OCI-LY1 (cell line): Measurements from ENCODE around the gene CDKL4.
"Not testable (repeated sequence)": the region's sequence is repeated elsewhere in the genome, so short reads cannot be mapped to it uniquely, and the experiment has no call there.

ENCODE experiments used
- H2AFZ ChIP-seq: fragments of 200-600 bp; sonication (generic), shearing (Covaris generic); 2 replicates; pipeline ENCODE4 v1.6.0; 2014; ENCODE audit warnings: antibody characterized with exemption, mild to moderate bottlenecking, low read length
- H3F3A ChIP-seq: fragments of 200-600 bp; sonication (generic), shearing (Covaris generic); 2 replicates; pipeline ENCODE4 v1.6.0; 2014; ENCODE audit warnings: mild to moderate bottlenecking, antibody characterized with exemption, low read length, moderate library complexity; ENCODE audit not compliant: insufficient read depth
- H3K27ac ChIP-seq: fragments of 200-600 bp; sonication (generic); 2 replicates; pipeline ENCODE4 v1.5.1; 2014; ENCODE audit warnings: low read length, mixed run types, mild to moderate bottlenecking, low read depth; ENCODE audit not compliant: poor library complexity, severe bottlenecking
- H3K27me3 ChIP-seq: fragments of 200-600 bp; sonication (generic); 2 replicates; pipeline ENCODE4 v1.6.0; 2014; ENCODE audit warnings: antibody characterized with exemption, mild to moderate bottlenecking, low read length, moderate library complexity; ENCODE audit not compliant: insufficient read depth
- H3K36me3 ChIP-seq: fragments of 200-600 bp; sonication (generic); 2 replicates; pipeline ENCODE4 v1.6.1; 2014; ENCODE audit warnings: mild to moderate bottlenecking, antibody characterized with exemption, low read length, moderate library complexity, mixed read lengths; ENCODE audit not compliant: insufficient read depth
- H3K4me1 ChIP-seq: fragments of 200-600 bp; sonication (generic); 2 replicates; pipeline ENCODE4 v1.5.1; 2014; ENCODE audit warnings: mild to moderate bottlenecking, low read length, moderate library complexity; ENCODE audit not compliant: insufficient read depth, severe bottlenecking
- H3K4me2 ChIP-seq: fragments of 200-600 bp; sonication (generic), shearing (Covaris generic); 2 replicates; pipeline ENCODE4 v1.6.1; 2014; ENCODE audit warnings: low read length
- H3K4me3 ChIP-seq: fragments of 200-600 bp; sonication (generic); 2 replicates; pipeline ENCODE4 v1.5.1; 2014; ENCODE audit warnings: low read length, low read depth, mild to moderate bottlenecking, mixed read lengths; ENCODE audit not compliant: poor library complexity, severe bottlenecking
- H3K79me2 ChIP-seq: fragments of 200-600 bp; shearing (Covaris generic); 2 replicates; pipeline ENCODE4 v1.6.1; 2016; ENCODE audit warnings: mixed run types, low read length, mixed read lengths; ENCODE audit not compliant: insufficient read depth
- H3K9ac ChIP-seq: fragments of 200-600 bp; sonication (generic), shearing (Covaris generic); 2 replicates; pipeline ENCODE4 v1.6.1; 2014; ENCODE audit warnings: mild to moderate bottlenecking, low read length, mixed read lengths
- H3K9me2 ChIP-seq: fragments of 200-600 bp; sonication (generic), shearing (Covaris generic); 2 replicates; pipeline ENCODE4 v1.6.1; 2014; ENCODE audit warnings: low read depth, mild to moderate bottlenecking, low read length, mixed read lengths
- H3K9me3 ChIP-seq: fragments of 200-600 bp; shearing (Covaris generic); 2 replicates; pipeline ENCODE4 v1.6.1; 2014; ENCODE audit warnings: low read length, mixed read lengths
- H4K20me1 ChIP-seq: fragments of 200-600 bp; sonication (generic), shearing (Covaris generic); 2 replicates; pipeline ENCODE4 v1.6.0; 2016; ENCODE audit warnings: mild to moderate bottlenecking, low read length; ENCODE audit not compliant: insufficient read depth
- EZH2 ChIP-seq: fragments of 200-600 bp; sonication (generic), shearing (Covaris generic); IDR thresholded peaks from 2 replicates; pipeline ENCODE4 v1.8.0; 2017; ENCODE audit warnings: borderline replicate concordance, mixed run types, mild to moderate bottlenecking, antibody characterized with exemption, low read length, moderate library complexity, mixed read lengths
- TF ChIP-seq, protein P1 (sequence below): fragments of 200-600 bp; sonication (generic), shearing (Covaris generic); IDR thresholded peaks from 2 replicates; pipeline ENCODE4 v1.5.1; 2017; ENCODE audit warnings: mild to moderate bottlenecking, antibody characterized with exemption, low read length, moderate library complexity, mixed read lengths

The CDKL4 gene

DNA sequence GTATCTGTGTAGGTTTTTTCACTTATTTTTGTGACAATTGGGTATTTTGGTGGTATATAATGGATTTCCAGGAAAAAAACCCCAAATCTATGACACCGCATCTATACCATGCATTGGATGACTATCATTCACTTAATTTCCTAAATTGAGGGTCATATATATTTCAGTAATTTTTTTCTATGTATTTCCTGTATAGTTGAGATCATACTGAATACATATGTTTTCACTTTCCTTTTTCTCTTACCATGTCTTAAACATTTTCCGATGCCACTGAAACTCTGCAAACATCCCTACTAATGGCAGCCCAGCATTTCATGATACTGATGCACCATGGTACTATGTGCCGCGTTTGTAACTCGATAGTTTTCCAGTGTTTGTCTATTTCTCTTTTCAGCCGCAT, 40.4 kb downstream of the CDKL4 start:
- no peaks in the 10 kb centered on the region for H3K9me2 ChIP-seq
- H3K4me2 ChIP-seq, result no peak overlapping the region
- H3K27ac ChIP-seq, result no peak overlapping the region
- no peaks in the 10 kb centered on the region for H4K20me1 ChIP-seq
- H3K4me3 ChIP-seq, result no peak overlapping the region
- no peaks in the 10 kb centered on the region for H3F3A ChIP-seq
- H2AFZ ChIP-seq, result no peak overlapping the region
- H3K9ac ChIP-seq, result no peak overlapping the region
- no peak for TF ChIP-seq EZH2
- TF ChIP-seq, protein P1, sequence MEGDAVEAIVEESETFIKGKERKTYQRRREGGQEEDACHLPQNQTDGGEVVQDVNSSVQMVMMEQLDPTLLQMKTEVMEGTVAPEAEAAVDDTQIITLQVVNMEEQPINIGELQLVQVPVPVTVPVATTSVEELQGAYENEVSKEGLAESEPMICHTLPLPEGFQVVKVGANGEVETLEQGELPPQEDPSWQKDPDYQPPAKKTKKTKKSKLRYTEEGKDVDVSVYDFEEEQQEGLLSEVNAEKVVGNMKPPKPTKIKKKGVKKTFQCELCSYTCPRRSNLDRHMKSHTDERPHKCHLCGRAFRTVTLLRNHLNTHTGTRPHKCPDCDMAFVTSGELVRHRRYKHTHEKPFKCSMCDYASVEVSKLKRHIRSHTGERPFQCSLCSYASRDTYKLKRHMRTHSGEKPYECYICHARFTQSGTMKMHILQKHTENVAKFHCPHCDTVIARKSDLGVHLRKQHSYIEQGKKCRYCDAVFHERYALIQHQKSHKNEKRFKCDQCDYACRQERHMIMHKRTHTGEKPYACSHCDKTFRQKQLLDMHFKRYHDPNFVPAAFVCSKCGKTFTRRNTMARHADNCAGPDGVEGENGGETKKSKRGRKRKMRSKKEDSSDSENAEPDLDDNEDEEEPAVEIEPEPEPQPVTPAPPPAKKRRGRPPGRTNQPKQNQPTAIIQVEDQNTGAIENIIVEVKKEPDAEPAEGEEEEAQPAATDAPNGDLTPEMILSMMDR, result no peak
- no peaks in the 10 kb centered on the region for H3K4me1 ChIP-seq
- no peaks in the 10 kb centered on the region for H3K9me3 ChIP-seq
- no peaks in the 10 kb centered on the region for H3K36me3 ChIP-seq
- H3K27me3 ChIP-seq, result no peaks in the 10 kb centered on the region
- no peaks in the 10 kb centered on the region for H3K79me2 ChIP-seq

DNA sequence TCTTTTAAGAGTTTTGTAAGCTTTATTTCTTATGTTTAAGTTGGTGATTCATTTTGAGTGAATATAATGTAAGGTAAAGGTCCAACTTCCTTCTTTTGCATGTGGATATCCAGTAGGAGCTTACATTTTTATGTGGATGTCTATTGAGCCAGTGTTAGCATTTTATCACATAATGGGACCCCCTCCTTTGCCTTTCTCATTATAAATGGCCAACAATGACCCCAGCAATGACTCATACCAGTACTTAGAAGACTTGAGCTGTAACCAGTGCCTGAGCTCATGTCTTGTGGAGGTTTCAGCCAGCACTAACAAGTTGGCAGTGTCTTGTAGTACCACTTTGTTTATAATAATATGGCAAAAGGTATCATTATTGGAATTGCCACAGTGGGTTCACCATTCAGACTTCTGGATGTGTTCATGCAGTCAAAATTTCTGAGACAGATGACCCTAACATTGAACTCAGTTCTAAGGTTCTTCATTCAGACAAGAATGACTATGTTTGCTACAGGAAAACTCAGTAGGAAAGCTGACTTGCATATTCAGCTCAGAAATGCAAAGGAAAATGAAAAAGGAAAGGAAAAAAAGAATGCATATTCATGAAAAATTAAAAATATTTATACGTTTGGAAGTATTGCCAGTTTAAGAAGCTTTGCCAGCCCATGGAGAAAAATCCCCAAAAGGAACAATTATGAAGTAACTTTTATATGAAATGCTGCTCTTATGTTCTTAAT, 41.0 kb downstream of the CDKL4 start:
- Histone ChIP-seq H3K27me3 (no peaks in the 10 kb centered on the region), H3K9me2 (no peaks in the 10 kb centered on the region), H3K79me2 (no peaks in the 10 kb centered on the region), H3K4me3 (no peak overlapping the region), H3K4me1 (no peaks in the 10 kb centered on the region), H3K9me3 (no peaks in the 10 kb centered on the region), H3K9ac (no peak overlapping the region), H3K27ac (no peak overlapping the region), H3K4me2 (no peak overlapping the region), H3K36me3 (no peaks in the 10 kb centered on the region), H3F3A (no peaks in the 10 kb centered on the region), H4K20me1 (no peaks in the 10 kb centered on the region), H2AFZ (no peak overlapping the region)
- no peak for TF ChIP-seq EZH2
- TF ChIP-seq, protein P1, result no peak

DNA sequence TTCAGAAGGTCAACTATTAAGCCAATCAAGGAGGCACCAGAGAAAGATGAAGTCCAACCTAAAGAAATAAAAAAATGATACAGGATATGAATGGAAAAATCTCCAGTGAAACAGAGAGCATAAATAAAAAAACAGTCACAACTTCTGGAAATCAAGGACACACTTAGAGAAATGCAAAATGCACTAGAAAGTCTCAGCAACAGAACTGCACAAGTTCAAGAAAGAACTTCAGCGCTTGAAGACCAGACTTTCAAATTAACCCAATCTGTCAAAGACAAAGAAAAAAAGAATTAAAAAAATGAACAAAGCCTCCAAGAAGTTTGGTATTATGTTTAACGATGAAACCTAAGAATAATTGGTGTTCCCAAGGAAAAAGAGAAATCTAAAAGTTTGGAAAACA, 46.8 kb downstream of the CDKL4 start:
- H2AFZ ChIP-seq, H3K4me2 ChIP-seq, H3K27ac ChIP-seq, H3K4me3 ChIP-seq, H3K9ac ChIP-seq, H3K79me2 ChIP-seq, H4K20me1 ChIP-seq, H3K9me3 ChIP-seq, H3F3A ChIP-seq, H3K36me3 ChIP-seq, H3K27me3 ChIP-seq, H3K4me1 ChIP-seq, H3K9me2 ChIP-seq: not testable (repeated sequence)

DNA sequence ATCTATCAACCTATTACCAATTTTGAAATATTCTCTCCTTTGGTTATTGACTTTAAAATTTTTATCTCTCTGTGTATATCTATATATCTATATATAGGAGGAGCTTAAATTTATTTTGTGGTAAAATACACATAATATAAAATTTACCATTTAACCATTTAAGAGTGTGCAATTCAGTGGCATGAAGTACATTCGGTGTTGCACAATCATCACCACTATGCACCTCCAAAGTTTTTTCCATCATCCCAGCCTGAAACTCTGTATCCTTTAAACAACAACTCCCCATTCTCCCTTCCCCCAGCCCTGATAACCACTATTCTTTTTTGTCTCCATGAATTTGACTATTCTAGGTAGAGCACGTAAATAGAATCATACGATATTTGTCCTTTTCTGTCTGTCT, 49.1 kb downstream of the CDKL4 start:
- H3K27ac ChIP-seq, result no peak overlapping the region
- peaks cover 6% of the 10 kb centered on the region; the same call in 1 of the 2 replicates for H3K36me3 ChIP-seq
- H3F3A ChIP-seq, result no peaks in the 10 kb centered on the region
- no peaks in the 10 kb centered on the region for H3K9me2 ChIP-seq
- no peaks in the 10 kb centered on the region for H3K27me3 ChIP-seq
- H3K4me1 ChIP-seq, result no peaks in the 10 kb centered on the region
- no peak overlapping the region for H3K9ac ChIP-seq
- no peak overlapping the region for H3K4me2 ChIP-seq
- H4K20me1 ChIP-seq, result no peaks in the 10 kb centered on the region
- no peaks in the 10 kb centered on the region for H3K9me3 ChIP-seq
- TF ChIP-seq, protein P1, result no peak
- no peak for TF ChIP-seq EZH2
- H2AFZ ChIP-seq, result no peak overlapping the region
- no peak overlapping the region for H3K4me3 ChIP-seq
- no peaks in the 10 kb centered on the region for H3K79me2 ChIP-seq
